GM19023 (cell line): ENCODE data around the gene ACOX1.

Experiments
- ATAC-seq: cut with Tn5 transposase; IDR thresholded peaks from one replicate; pipeline ENCODE4 v1.9.1; 2021; ENCODE audit warnings: mild to moderate bottlenecking, moderate library complexity; ENCODE audit not compliant: unreplicated experiment

ACOX1 gene

DNA sequence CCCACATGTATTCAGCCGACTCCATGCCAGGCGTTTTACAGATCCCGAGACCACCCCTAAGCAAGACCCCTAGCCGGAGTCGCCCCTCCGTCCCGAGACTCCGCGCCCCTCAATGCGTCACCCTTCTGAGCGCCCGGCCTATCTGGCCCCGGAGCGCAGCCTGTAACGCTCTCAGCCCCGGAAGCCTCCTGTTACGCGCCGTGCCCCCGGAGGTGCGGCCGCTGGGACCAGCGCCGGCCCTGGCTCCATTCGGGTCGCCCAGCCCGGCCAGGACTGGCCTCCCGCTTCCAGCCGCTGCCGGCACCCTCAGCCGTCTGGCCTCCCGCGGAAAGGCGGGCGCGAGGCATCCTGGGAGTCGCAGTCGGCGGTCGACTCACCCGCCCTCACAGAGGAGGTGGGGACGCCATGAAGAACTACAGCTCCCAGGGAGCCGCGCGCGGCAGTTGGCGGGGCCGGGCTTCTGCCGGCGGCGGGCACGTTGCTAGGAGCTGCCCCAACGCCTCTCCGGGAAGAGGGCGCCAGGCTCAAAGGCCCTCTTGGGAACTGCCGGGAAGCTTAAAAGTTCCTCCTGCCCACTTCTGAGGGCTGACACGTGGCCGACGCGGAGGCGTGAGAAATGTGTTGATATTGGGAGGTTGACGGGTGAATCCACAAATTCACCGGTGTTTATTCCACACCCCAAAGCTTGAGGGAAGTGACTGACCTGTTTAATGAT is 38.1 kb downstream of the ACOX1 start, which contains the start of gene FBF1:
FBF1 (minus strand) TSS at position 316 of the 715 bp plus-strand sequence. CDS start 2,893 bp downstream, outside the sequence.
- ATAC-seq: peak; percentile 90

DNA sequence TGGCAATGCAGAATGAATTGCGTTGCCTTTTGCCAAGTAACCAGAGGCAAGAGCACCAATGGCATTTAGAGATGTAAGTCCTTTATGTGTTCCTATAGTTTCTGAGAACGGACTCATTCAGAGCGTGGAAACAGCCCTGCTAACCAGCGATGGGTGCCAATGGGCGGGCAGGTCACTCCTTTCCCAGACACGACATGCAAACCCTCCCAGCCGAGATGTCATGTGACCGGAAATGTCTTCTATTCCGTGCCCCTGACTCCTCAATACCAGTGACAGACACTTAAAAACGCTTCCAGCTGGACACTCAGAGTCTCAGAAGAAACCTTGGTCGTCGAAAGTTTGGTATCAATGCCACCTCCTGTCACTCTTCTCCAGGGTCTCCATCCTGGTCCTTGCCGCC is 41.3 kb downstream of the ACOX1 start:
- no peak for ATAC-seq

DNA sequence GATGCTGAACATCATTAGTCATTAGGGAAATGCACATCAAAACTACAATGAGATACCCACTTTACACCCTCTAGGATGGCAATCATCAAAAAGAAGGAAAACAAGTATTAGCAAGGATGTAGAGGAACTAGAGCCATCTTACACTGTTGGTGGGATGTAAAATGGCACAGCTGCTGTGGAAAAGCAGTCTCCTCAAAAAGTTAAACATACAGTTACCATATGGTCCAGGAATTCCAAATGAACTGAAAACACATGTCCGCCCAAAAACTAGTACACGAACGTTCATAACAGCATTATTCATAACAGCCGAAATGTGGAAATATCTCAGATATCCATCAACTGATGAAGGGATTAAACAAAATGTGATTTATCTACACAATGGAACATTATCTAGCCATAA is 45.2 kb downstream of the ACOX1 start:
- ATAC-seq: no peak

DNA sequence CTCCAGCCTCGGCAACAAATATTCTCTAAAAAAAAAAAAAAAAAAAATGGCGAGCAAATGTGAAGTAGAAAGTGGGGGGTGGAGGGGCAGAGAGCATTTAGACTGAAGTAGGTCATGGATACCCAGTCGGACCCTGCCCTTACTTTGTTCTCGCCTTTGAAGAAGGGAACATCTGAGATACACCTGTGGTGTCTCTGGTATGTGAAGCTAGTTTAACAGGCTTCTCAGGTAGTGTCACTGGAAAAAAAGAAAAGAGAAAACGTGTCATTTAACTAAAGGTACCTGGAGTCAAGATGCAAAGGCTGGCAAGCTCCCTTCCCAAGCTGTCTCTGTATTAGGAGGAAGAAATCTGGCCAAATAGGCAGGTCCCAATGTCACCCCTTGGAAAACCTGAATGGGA is 46.1 kb downstream of the ACOX1 start:
- no peak for ATAC-seq

DNA sequence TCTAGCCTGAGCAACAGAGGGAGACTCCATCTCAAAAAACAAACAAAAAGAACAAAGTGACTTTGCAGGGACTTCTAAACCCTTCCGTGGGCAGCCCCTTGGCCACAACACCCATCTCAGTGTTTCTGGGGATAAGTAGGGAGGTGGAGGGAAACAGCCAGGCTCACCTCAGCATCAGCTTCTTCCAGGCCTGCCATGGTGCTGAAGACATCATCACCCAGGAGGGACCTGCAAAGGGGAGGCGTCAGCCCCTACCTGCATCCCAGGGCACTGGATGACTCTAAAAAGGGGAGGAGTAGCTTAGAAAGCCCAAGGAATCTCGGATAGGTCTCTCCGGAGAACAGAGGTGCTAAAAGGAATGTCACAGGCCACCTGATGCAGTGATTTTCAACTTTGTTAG is 47.9 kb downstream of the ACOX1 start:
- ATAC-seq: no peak

DNA sequence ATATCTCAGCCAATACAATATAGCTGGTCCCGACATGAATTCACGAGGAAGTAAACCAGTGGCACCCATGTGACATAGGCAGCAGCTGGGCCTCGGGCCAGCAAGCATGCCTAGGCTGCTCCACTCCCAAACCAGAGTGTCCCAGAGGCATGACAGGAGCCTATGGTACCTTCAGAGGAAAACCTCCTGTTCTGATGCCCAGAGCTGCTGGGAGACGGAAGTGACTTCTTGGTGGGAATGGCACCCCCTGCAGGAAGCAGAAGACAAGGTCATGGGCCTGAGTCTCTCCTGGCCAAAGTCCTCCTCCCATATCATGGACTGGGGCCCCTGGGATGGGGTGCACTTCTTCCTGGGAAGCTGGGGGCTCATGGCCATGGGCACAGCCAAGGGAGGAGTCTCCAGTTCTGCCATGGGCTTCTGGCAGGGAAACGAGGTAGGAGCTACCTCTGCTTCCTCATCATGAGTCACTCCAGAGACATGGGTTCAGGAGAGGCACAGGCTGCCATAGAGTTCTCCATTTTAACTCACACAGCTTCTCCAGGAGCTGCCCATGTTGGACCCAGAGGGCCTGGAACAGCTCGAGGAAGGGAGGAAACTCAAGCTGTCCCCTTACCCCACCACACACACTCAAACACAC is 51.6 kb downstream of the ACOX1 start:
- no peak for ATAC-seq

DNA sequence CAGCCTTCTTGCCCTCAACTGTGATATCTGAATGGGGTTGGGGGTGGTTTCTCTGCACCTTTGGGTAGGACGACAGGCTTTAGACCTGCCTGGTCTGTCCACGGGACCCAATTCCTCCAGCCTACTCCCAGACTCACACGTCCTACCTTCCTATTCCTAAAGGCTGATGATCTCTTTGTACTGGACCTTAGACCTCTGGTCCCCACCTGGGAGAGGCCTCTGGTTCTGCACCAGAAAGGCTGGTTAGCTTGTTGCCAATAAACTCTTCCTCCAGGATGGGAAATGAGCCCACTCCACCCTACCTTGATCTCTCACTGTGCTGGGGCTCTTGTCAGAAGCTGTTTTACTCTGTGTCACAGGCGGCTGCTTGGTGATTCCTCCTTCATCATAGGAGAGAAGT is 52.5 kb downstream of the ACOX1 start:
- no peak for ATAC-seq

DNA sequence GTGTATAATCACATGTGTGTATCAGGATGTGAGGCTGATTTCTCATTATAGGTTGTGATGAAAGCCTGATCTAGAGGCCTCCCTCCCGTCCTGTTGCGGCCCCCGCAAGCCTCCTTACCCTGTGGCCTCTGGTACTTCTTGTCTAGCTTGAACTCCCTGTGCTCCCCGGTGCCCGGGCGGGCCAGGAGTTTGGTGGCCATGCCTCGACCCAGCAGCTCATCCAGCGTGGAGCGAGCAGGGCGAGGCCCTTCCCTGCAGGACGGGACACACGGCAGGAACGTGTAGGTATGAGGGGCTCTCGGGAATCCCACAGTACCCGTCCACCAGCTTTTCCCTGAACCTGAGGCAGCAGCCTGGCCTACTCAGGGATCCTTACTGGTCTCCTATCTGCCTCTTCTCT is 53.1 kb downstream of the ACOX1 start:
- no peak for ATAC-seq

DNA sequence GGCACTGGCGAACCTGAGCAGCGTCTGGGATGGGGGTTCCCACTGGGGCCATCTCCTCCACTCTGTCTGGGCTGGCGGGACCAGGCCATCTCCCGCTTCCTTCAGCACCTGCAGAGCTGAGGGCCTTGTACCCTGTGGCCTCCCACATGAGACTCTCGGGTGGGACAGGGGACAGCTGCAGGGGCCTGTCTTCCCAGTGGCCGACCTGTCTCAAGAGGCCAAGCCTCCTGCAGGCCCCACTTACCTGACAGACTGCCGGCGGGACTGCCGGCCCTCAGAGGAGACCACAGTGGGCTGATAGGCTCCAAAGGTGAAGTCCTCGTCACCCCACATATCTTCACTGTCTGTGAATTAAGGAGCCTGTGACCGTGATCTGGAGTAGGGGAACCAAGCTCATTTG is 53.9 kb downstream of the ACOX1 start:
- ATAC-seq: no peak

DNA sequence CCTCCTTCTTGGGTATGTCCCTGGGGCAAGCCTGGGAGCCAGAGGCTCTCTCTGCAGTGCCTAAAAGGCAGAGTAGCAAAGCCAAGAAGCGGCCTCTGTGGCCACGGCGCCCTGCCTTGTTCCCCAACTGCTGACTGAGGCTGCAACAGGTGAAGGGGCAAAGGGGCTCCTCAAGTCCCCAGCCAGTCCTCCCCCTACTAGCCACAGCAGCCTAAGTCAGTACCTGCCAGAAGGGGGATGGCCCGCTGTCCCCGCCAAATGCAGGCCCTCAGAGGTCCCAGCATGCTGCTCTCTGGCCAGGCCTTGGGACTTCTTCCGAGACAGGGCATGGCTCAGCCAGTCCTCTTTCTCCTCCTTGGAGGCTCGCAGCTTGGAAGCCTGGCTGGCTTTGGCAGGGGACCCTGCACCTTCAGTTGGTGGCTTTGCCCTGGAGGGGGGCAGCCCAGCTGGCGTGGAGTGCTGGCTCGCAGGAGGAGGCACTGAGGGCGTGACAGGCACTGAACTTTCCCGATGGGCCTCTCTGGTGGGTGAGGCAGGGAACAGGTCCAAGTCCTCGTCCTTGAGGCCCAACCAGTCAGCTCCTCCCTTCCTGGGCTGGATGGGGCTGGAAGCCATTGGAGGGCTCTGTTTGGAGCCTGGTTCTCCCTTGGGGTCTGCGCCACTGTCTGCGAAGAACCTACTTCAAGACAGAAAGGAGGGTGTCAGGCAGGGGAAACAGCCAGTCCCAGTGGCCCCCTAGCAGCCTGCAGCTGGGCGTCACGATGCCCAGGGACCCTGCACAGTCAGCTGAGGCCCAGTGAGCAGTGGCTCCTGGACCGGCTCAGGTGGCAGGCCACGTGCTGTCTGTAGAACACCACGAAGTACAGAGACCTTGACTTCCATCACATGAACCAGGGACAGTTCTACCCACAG is 55.7 kb downstream of the ACOX1 start:
- ATAC-seq: no peak

DNA sequence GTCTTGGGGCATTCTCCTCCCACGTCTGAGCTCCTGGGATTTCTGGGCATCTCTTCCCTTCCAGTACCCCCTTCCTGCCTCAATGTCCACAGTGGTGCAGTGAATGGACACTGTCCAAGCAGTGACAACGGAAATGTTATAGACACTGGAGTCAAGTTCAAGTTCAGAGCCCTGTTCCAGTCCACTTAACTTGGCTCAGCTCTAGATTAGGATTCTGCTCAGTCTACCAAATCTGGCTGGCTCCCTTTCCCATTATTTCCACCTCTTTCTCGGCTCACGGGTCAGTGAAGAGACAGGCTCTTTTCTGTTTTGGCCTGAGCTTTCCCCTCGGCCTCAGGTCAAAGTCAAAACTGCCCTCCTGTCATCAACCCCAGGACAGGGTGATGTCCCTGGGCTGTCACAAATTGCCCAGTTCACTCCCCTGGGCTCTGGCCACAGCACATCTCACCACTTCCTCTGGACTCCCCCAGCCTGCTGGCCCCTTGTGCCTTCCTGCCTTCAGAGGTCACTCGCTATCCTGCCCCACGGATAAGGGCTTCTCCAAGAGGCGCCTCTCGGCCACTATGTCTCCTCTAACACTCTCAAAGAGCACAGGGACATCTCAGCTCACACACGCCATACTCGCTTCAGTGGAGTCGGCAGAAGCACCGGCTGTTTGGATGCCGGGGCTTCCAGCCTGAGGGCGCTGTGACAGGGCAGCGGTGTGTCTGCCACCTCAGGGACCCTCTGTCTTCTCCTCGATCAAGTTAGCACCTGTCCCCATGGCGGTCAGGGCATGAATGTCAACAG is 56.6 kb downstream of the ACOX1 start:
- ATAC-seq: no peak

DNA sequence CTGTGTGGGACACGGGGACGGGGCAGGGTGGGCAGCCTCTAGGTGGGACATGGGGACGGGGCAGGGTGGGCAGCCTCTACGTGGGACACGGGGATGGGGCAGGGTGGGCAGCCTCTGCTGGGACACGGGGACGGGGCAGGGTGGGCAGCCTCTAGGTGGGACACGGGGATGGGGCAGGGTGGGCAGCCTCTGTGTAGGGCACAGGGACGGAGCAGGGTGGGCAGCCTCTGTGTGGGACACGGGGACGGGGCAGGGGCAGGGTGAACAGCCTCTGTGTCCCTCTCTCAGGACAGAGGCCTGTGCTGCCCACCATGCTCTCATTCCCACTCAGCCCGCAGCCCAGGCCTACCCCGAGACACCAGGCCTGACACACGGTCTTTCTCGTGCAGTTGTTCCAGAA is 57.4 kb downstream of the ACOX1 start:
- no peak for ATAC-seq

DNA sequence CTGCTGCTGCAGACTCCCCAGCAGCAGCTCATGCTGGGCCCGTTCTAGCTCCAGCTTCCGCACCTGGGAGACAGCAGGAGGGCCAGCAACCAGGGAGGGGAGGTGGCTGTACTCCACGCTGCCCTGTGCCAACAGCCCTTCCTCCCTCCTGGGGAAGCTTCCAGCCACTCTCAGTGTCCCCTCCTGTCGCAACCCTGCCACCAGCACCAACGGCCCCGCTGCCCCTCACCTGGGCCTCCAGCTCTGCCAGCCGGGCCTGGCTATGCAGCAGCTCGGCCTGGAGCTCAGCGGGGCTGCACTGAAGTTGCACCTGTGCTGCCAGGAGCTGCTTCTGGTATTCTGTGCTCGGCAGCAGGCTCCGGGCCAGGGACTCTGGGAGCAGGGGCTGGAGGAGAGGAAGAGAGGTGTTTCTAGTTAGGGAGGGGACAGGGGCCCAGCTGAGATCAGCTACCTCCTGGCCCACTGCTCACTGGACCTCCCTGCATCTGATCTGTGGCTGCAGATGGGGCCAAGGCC is 58.9 kb downstream of the ACOX1 start:
- no peak for ATAC-seq

DNA sequence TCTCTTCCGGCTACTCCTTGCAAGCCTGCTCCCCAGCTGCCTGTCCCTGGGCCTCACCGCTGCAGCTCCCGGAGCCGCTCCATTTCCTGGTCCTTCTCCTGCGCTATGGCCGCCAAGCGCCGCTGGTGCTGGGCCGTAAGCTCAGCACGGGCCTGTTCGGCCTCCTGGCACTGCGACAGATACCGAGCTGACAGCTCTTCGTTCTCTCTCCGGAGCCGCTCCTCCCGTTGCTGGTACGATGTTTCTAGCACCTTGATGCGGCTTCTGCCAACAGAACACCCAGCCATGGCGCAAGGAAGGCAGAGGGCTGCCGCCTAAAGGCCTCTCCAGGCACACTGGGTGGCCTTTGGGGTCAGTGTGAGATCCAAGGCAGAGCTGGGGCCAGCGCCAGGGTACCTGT is 59.4 kb downstream of the ACOX1 start:
- ATAC-seq: no peak

DNA sequence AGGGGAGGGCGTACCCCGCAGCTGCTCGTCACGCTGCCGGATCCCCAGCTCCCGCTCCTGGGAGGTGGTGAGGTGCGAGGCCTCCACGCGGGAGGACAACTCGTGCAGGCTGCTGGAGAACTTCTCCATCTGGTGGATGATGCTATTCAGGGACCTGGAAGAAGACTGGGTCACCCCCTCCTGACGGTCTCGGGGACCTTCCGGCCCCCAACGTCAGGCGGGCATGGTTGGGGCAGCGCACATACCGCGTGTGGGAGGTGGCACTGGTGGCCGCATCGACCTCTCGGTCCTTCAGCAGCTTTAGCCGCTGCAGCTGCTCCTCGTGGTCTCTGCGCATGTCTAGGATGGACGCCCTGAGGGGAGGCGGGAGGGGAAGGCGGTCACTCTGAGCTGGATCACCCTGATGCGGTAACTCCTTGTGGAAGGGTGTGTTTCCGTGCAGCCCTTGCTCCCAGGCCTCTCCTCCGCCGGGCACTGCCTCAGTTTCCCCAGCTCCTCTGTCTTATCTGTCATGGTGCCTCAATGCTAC is 61.0 kb downstream of the ACOX1 start:
- ATAC-seq: no peak

DNA sequence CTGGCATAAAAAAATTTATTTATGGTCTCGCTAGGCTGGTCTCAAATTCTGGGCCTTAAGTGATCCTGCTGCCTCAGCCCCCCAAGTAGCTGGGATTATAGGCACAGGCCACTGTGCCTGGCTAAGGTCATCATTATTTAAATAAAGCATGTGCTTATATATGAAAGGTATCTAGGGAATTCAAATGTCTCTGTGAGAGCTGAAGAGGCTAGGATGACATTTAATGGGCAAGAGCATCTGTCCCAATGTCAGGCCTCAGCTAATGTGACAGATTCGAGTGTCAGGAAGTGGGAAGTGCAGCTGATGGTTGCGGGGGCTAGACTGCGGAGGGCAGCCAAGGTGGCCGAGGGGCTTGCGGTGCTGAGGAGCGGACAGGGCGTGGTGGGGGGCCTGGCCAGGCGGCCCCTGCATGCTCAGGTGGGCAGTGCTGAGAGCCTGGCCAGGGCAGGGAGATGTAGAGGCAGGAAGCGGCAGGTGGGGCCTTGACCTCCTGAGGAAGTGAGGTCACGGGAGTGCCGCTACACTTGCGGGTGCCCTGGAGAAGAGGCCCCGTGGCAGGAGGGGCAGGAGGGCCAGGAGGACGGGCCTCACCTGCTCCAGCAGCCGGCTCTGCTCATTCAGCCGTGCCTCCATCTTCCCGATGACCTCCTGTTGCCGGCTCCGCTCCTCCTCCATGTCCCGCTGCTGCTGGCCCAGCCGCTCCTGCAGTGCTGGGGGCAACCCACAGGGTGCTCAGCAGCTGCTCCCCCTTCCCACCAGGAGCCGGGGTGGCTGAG is 61.6 kb downstream of the ACOX1 start:
- no peak for ATAC-seq

DNA sequence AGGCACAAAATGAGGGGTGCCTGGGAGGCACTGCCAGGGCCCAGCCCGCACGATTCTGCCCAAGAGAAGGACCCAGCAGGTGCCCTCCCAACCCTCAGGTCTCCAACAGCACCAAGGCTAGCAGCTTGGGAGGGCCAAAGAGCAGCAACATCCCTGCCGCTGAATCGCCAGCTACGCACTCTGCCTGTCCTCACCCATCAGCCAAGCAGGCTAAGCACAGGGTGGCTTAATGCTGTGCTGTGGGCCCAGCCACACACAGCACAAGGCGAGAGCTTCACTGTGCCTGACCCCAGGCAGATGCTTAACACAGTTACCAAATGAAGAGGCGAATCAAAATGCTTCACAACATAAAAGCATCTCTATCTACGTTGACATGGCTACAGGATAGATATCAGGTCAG is 63.7 kb downstream of the ACOX1 start:
- no peak for ATAC-seq

DNA sequence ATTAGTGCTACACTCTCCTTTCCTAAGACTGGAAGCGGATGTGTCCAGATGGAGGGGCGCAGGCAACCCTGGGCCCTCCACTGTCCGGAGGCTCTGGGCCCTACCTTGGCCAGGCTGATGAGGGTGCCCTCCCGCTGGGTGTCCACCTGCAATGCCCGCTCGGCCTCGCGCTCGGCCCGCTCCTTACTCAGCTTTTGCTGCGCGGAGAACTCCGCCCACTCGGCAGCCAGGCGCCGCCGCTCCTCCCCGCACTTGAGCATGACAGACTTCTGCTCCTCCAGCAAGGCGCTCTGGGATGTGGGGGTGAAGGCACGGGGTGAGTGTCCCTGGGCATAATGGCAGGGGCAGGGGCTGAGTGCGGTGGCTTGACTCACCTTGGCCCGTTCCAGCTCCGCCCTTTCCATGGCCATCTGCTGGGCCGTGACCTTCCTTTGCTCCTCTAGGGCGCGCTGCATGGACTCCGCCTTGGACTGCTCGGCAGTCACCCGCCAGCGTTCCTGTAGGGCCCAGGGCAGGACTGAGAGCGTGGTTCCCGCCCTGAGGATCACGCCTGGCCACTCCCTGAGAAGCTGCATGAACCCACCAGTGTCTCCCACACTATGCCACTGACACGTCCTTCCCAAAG is 64.2 kb downstream of the ACOX1 start:
- ATAC-seq: no peak

DNA sequence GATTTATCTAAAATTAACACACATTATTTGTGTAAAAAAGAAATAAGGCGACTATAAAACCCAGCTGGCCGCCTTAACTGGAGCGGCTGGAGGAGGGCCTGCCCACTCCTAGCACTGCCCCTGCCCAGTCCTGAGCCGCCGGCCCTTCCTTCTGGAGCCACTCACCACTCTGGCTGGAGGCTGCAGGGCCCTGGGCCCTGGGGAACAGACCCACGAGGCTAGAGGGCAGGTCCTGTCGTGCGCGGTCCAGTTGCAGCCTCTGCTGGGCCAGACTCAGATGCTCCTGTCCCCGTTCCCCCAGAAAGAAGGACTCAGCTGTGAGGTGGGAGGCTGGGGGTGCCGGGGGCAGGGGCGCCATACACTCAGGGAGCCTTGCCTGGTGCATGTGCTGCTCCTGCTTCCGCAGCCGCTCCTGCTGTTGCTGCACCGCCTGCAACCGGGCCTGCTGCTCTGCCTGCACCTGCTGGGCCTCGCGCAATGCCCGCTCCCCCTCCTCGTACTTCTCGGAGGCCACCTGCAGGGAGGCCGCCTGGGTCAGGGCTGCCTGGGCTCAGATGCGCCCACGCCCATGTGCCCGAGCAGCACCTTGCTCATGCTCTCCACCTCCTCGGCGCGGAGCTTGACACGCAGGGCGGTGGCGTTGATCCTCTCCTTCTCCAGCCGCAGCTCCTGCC is 65.3 kb downstream of the ACOX1 start:
- no peak for ATAC-seq
